Kidney epithelial cell (primary cell): Measurements from ENCODE around the gene NR4A3. TPM values are rescaled to one million over a fixed set of nuclear protein-coding genes. Genes with fewer than 3 reads are reported as not detected.

Experiments
- DNase-seq: peaks from one replicate; pipeline ENCODE4 v3.0.0-alpha.2; 2010; ENCODE audit warnings: low read depth
- H3K27me3 ChIP-seq: 2 replicates; pipeline ENCODE4 v1.6.0; 2011; ENCODE audit warnings: low read length; ENCODE audit not compliant: control insufficient read depth, insufficient read depth
- H3K36me3 ChIP-seq: 2 replicates; pipeline ENCODE4 v1.5.1; 2011; ENCODE audit warnings: low read length; ENCODE audit not compliant: control insufficient read depth, insufficient read depth
- H3K4me3 ChIP-seq: 2 replicates; pipeline ENCODE4 v1.5.1; 2011; ENCODE audit warnings: low read depth, mild to moderate bottlenecking, control low read depth, low read length
- CTCF ChIP-seq: IDR thresholded peaks from 2 replicates; pipeline ENCODE4 v1.5.1; 2011; ENCODE audit warnings: mild to moderate bottlenecking, moderate library complexity, low read length, control low read depth, inconsistent platforms; ENCODE audit not compliant: insufficient read depth, poor library complexity, severe bottlenecking
- total RNA-seq: library from RNA; depleted of rRNA; stranded (reverse); fragments of >200 nt; gene quantifications from 2 replicates; pipeline ENCODE4 v1.2.3, GENCODE V29; 2015

Gene NR4A3
- total RNA-seq, 1 donor from 2014 or later: 0.50 TPM

DNA sequence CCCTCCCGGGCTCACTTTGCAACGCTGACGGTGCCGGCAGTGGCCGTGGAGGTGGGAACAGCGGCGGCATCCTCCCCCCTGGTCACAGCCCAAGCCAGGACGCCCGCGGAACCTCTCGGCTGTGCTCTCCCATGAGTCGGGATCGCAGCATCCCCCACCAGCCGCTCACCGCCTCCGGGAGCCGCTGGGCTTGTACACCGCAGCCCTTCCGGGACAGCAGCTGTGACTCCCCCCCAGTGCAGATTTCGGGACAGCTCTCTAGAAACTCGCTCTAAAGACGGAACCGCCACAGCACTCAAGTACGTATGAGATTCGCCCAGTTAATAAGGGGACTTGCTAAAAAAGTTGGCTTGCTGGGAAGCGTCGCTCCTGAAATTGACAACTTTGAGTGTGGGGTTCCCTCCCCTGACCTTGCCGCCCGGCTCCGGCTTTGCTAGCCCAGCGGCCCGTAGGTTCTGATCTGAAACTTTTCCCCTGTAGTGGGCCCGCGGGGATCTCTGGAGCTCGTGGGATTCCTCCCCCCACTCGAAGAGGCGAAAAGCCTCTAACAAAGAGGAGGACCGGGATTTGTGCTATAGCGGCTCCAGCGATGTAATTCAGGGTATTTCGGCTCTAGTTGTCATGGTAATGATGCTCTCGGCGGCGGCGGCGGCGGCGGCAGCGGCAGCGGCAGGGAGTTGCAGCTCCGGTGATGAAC is 572 bp downstream of the NR4A3 start:
- TF ChIP-seq CTCF: no peak
- no peak for DNase-seq
- H3K4me3 ChIP-seq: peak overlapping the region; percentile 79
- peaks cover 22% of the 10 kb centered on the region for H3K27me3 ChIP-seq
- H3K36me3 ChIP-seq: no peaks in the 10 kb centered on the region

DNA sequence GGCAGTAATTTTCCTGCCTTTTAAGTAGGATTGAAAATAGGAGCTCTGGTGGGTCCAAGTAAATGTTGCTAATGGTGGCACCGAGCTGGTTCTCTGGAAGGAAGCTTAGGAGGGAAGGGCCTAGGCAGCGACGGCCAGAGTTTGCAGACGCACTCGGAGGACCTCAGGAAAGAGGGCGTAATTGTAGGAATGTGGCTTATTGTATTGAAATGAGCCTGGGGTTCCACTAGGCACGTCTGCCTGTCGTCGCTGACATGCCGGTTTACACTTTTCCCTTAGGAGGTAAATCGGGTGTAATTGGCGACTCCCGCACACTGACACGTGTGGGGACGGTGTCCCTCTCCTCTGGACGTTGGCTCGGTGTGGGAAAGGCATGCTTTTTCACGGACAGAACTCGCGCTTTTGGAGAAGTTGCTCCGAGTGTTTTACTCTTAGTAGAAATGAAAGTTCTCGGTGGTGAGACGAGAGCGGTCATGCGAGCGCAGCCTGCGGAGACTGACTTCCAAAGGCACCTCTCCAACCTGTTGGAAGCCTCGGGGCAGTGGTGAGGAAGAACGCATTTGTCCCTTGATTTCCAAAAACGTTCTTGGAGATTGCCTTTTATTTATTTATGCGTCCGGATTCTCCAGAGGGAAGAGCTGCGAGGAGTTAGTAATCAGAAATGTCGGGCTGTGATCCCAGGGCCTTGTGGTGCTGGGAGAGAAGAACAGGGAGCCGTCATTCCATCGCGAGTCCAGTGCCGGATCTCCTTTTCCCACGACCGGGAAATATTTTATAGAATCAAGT is 1.3 kb downstream of the NR4A3 start:
- H3K36me3 ChIP-seq: no peaks in the 10 kb centered on the region
- peak overlapping the region; percentile 79 for H3K4me3 ChIP-seq
- DNase-seq: no peak
- TF ChIP-seq CTCF: no peak
- peaks cover 30% of the 10 kb centered on the region for H3K27me3 ChIP-seq

- no peak for DNase-seq
- no peak for TF ChIP-seq CTCF
- Histone ChIP-seq H3K36me3 (no peaks in the 10 kb centered on the region), H3K27me3 (peaks cover 37% of the 10 kb centered on the region), H3K4me3 (peak overlapping the region; percentile 79)
Observed at GRCh38 chr9:99823681-99824377, 2.1 kb downstream of the NR4A3 start.

- peaks cover 45% of the 10 kb centered on the region for H3K27me3 ChIP-seq
- peak overlapping the region; percentile 79 for H3K4me3 ChIP-seq
- no peak for DNase-seq
- TF ChIP-seq CTCF: peak; percentile 67
- no peaks in the 10 kb centered on the region for H3K36me3 ChIP-seq
Observed at GRCh38 chr9:99824378-99825171, 2.9 kb downstream of the NR4A3 start.

- no peak for TF ChIP-seq CTCF
- DNase-seq: no peak
- H3K4me3 ChIP-seq: no peak overlapping the region
- H3K27me3 ChIP-seq: peaks cover 47% of the 10 kb centered on the region
- H3K36me3 ChIP-seq: no peaks in the 10 kb centered on the region
Observed at GRCh38 chr9:99825172-99826046, 3.7 kb downstream of the NR4A3 start.
